ENCODE results near the gene NNMT.
"Not testable (repeated sequence)": the region's sequence is repeated elsewhere in the genome, so short reads cannot be mapped to it uniquely, and the experiment has no call there.

NNMT gene

GRCh38 chr11:114310095-114310494 lies 13.9 kb downstream of the NNMT start:
- DNase-seq (ENCODE audit: low read depth): peak; percentile 36

GRCh38 chr11:114311946-114312345 lies 15.7 kb downstream of the NNMT start:
- peak; percentile 30 for DNase-seq (ENCODE audit: low read depth)

- peak; percentile 37 for DNase-seq (ENCODE audit: low read depth)
These were observed 17.9 kb downstream of the NNMT start for GRCh38 chr11:114314096-114314495.

- DNase-seq (ENCODE audit: low read depth): peak; percentile 76
These were observed 19.7 kb downstream of the NNMT start for GRCh38 chr11:114315749-114316368.

- peak; percentile 80 for DNase-seq (ENCODE audit: low read depth)
These were observed 21.0 kb downstream of the NNMT start for GRCh38 chr11:114316980-114317786.

- DNase-seq (ENCODE audit: low read depth): peak; percentile 62
These were observed 21.6 kb downstream of the NNMT start for GRCh38 chr11:114317787-114318137.

- peak; percentile 19 for DNase-seq (ENCODE audit: low read depth)
These were observed 22.2 kb downstream of the NNMT start for GRCh38 chr11:114318361-114318760.

- DNase-seq (ENCODE audit: low read depth): peak; percentile 54
These were observed 23.6 kb downstream of the NNMT start for GRCh38 chr11:114319716-114320328.

- DNase-seq (ENCODE audit: low read depth): peak; percentile 89
These were observed 25.5 kb downstream of the NNMT start for GRCh38 chr11:114321621-114322257.

GRCh38 chr11:114322934-114323333 lies 26.7 kb downstream of the NNMT start:
- peak; percentile 48 for DNase-seq (ENCODE audit: low read depth)

GRCh38 chr11:114326151-114326550 lies 30.0 kb downstream of the NNMT start:
- peak; percentile 34 for DNase-seq (ENCODE audit: low read depth)

GRCh38 chr11:114326776-114327175 lies 30.6 kb downstream of the NNMT start:
- DNase-seq (ENCODE audit: low read depth): peak; percentile 32

- no peak for DNase-seq (ENCODE audit: low read depth)
These were observed 34.2 kb downstream of the NNMT start for GRCh38 chr11:114330373-114330772.

- DNase-seq (ENCODE audit: low read depth): peak; percentile 78
These were observed 44.3 kb downstream of the NNMT start for GRCh38 chr11:114340311-114341131.

GRCh38 chr11:114341667-114342066 lies 45.5 kb downstream of the NNMT start:
- not testable (repeated sequence) for DNase-seq (ENCODE audit: low read depth)

GRCh38 chr11:114342476-114342875 lies 46.3 kb downstream of the NNMT start:
- DNase-seq (ENCODE audit: low read depth): no peak

- no peak for DNase-seq (ENCODE audit: low read depth)
These were observed 46.8 kb downstream of the NNMT start for GRCh38 chr11:114343020-114343419.

GRCh38 chr11:114343493-114343892 lies 47.3 kb downstream of the NNMT start:
- DNase-seq (ENCODE audit: low read depth): no peak

- no peak for DNase-seq (ENCODE audit: low read depth)
These were observed 48.3 kb downstream of the NNMT start for GRCh38 chr11:114344494-114344893.

- no peak for DNase-seq (ENCODE audit: low read depth)
These were observed 49.5 kb downstream of the NNMT start for GRCh38 chr11:114345575-114346222.

GRCh38 chr11:114346709-114347141 lies 50.5 kb downstream of the NNMT start:
- no peak for DNase-seq (ENCODE audit: low read depth)
